ENCODE data around the gene PCDHB12. TPM values are rescaled to one million over a fixed set of nuclear protein-coding genes. Genes with fewer than 3 reads are reported as not detected.
"Not testable (repeated sequence)": the region's sequence is repeated elsewhere in the genome, so short reads cannot be mapped to it uniquely, and the experiment has no call there.

PCDHB12 gene
- total and polyA plus RNA-seq, 2 of the 13 experiments (the other 11 are each of a cell fraction or from before 2014, with no cell fraction given), result 0.03 to 0.04 TPM

GRCh38 chr5:141224844-141225243, 16.3 kb downstream of the PCDHB12 start:
- in situ Hi-C loops (cut with HindIII; ENCODE audit: extremely low pct_ligation_motif_present, low pct_unique_long_range_greater_than_20kb), result loop anchor here (5.0 kb wide), 1 partner anchor 337 kb away; no protein-coding TSS in a partner anchor

GRCh38 chr5:141225421-141225820, 16.9 kb downstream of the PCDHB12 start:
- intact Hi-C loops (cut with micrococcal nuclease; ENCODE audit: unreplicated experiment), result not testable (repeated sequence)

More at GRCh38 chr5:141224844-141225243, 16.3 kb downstream of the PCDHB12 start:
- H4K20me1 ChIP-seq (ENCODE audit: insufficient read depth, low read length); H2AFZ ChIP-seq (ENCODE audit: low read length); H3K9ac ChIP-seq (ENCODE audit: insufficient read depth, low read depth, low read length); H3K27me3 ChIP-seq (ENCODE audit: control insufficient read depth in 1 of 2, insufficient read depth in 2 of 2, low read length in 2 of 2); H3K79me2 ChIP-seq (ENCODE audit: insufficient read depth, low read length); CTCF ChIA-PET (ENCODE audit: low intra/inter-chr PET ratio, low total read pairs); H3K4me2 ChIP-seq (ENCODE audit: low read depth, low read length); DNase-seq (ENCODE audit: low spot score); H3K4me1 ChIP-seq (ENCODE audit: insufficient read depth, low read length); BruUV-seq (replicated peaks); ATAC-seq; POLR2A ChIA-PET; H3K9me3 ChIP-seq (ENCODE audit: low read length); FAIRE-seq; H3K4me3 ChIP-seq (replicated peaks in 1 of 3; ENCODE audit: insufficient read depth in 1 of 3, low read depth in 2 of 3, low read length in 3 of 3); H3K36me3 ChIP-seq (replicated peaks in 1 of 2; ENCODE audit: control insufficient read depth in 1 of 2, insufficient read depth in 2 of 2, low read length in 2 of 2); H3K27ac ChIP-seq (ENCODE audit: extremely low read length, insufficient read depth, low read length): not testable (repeated sequence)
- intact Hi-C loops (cut with micrococcal nuclease; ENCODE audit: unreplicated experiment), result loop anchor here (5.0 kb wide), 1 partner anchor 297 kb away; no protein-coding TSS in a partner anchor
- 80% methylated on average over 8 of the region's 40 CpGs for WGBS (ENCODE audit: low lambda C conversion rate)

More at GRCh38 chr5:141225421-141225820, 16.9 kb downstream of the PCDHB12 start:
- H3K4me3 ChIP-seq (replicated peaks in 1 of 3; ENCODE audit: insufficient read depth in 1 of 3, low read depth in 2 of 3, low read length in 3 of 3); H3K27me3 ChIP-seq (ENCODE audit: control insufficient read depth in 1 of 2, insufficient read depth in 2 of 2, low read length in 2 of 2); POLR2A ChIA-PET; DNase-seq (ENCODE audit: low spot score); ATAC-seq; H3K27ac ChIP-seq (ENCODE audit: extremely low read length, insufficient read depth, low read length); H3K4me1 ChIP-seq (ENCODE audit: insufficient read depth, low read length); H4K20me1 ChIP-seq (ENCODE audit: insufficient read depth, low read length); H3K79me2 ChIP-seq (ENCODE audit: insufficient read depth, low read length); H3K36me3 ChIP-seq (replicated peaks in 1 of 2; ENCODE audit: control insufficient read depth in 1 of 2, insufficient read depth in 2 of 2, low read length in 2 of 2); H3K9me3 ChIP-seq (ENCODE audit: low read length); in situ Hi-C loops (cut with HindIII; ENCODE audit: extremely low pct_ligation_motif_present, low pct_unique_long_range_greater_than_20kb); H2AFZ ChIP-seq (ENCODE audit: low read length); H3K9ac ChIP-seq (ENCODE audit: insufficient read depth, low read depth, low read length); FAIRE-seq; BruUV-seq (replicated peaks); H3K4me2 ChIP-seq (ENCODE audit: low read depth, low read length); CTCF ChIA-PET (ENCODE audit: low intra/inter-chr PET ratio, low total read pairs): not testable (repeated sequence)
- 72% methylated on average over 18 of the region's 30 CpGs for WGBS (ENCODE audit: low lambda C conversion rate)
